NCI-H2196 treated with DMSO at 0.1 percent for 48 hours (cell line): ENCODE measurements around the gene CD300LF.

Source experiments
- DNase-seq: peaks from one replicate; lab custom pipeline; 2025; ENCODE audit not compliant: unreplicated experiment; lab: John Stamatoyannopoulos, UW

Gene CD300LF

GRCh38 chr17:74712756-74713155 lies at the start of gene CD300LF:
Gene CD300LF (minus strand): TSS chr17:74712923. CDS start chr17:74712866, 57 bp downstream.
- no peak for DNase-seq

DNA sequence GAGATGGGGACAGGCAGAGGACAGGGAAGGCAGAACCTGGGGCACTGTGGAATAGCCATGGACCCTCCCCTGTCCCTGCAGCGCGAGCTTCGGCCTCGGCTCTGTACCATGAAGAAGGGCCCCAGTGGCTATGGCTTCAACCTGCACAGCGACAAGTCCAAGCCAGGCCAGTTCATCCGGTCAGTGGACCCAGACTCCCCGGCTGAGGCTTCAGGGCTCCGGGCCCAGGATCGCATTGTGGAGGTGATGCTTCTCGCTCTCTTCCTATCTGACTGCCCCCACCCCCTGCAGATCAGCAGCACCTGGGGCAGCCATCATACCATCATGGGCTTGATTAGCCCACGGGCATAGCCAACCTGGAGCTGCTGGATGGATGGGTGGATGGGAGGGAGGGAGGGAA lies 49.2 kb upstream of the CD300LF start:
- DNase-seq, result no peak

GRCh38 chr17:74761419-74761818 lies 48.7 kb upstream of the CD300LF start:
- DNase-seq, result no peak

GRCh38 chr17:74760404-74761105 lies 47.8 kb upstream of the CD300LF start:
- no peak for DNase-seq

DNA sequence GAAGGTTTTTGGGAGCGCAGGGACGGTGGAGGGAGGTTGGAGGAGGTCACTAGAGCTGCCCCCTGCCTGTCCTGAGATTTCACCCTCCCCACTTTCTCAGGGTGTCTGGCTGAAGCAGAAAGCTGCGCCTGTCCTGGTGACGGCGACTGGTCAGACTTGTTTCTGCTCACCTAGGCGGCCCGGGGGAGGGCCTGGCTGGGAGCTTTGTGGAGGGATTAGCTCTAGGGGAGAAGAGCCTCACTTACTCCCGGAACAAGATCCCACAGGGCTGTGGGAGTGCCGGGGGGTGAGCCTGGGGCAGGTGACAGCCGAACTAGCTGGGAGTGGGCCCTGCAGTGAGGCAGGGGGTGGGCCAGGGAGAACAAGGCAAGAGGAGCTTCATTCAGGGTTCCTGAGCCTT lies 47.2 kb upstream of the CD300LF start:
- no peak for DNase-seq

- no peak for DNase-seq
These were observed 46.6 kb upstream of the CD300LF start for GRCh38 chr17:74759243-74759801.

DNA sequence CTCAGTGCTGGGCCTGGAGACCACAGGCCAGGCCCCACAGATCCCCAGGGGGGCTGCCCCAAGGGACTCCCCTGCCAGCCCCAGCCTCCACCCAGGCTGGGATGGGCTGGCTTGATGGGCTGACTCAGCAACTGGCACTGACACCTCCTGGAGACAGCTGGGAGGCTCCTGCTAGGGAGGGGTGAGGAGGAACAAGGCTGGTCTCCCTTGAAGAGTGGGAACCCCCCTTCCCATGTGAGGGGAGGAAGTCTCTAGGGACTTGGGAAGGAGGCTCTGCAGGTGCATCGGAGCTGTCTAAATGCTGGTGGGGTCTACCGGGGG lies 46.1 kb upstream of the CD300LF start:
- DNase-seq, result no peak

- no peak for DNase-seq
These were observed 45.5 kb upstream of the CD300LF start for GRCh38 chr17:74757931-74758847.

DNA sequence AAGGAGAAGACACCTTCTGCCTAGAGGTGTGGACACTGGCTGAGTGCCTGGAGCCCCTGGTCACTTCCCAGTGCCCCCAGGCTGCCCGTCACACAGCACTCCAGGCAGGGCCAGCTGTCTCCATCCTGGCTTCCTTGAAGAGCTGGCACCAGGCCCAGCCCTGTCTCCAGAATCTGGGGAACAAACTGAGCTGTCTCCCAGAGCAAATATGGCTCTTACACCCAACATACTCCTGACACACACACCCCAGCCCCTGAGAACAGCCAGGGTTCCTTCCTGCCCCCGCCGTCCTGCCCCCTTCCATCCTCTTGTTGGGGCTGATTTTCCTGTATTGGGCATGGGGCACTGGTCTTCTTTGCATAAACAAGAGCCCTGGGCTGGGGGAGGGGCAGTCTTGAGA lies 44.8 kb upstream of the CD300LF start:
- no peak for DNase-seq

DNA sequence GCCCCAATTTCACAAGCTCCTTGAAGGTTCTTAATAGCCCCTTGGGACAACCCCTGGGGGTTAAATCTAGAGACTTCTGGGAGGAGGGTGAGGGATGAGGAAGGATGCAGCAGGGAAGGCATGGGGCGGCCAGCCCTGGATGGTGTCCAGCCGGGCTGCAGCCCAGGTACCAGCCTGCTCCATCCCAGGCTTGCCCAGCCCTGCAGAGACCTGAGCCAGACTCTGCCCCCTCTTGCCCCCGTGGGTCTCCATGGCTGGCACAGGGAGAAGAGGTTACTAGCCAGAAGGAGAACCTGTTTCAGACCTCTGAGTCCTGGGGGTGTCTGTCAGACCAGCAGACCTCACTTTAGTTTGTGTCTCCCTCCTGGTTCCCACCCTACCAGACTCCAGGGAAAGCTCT lies 44.2 kb upstream of the CD300LF start:
- DNase-seq, result no peak

DNA sequence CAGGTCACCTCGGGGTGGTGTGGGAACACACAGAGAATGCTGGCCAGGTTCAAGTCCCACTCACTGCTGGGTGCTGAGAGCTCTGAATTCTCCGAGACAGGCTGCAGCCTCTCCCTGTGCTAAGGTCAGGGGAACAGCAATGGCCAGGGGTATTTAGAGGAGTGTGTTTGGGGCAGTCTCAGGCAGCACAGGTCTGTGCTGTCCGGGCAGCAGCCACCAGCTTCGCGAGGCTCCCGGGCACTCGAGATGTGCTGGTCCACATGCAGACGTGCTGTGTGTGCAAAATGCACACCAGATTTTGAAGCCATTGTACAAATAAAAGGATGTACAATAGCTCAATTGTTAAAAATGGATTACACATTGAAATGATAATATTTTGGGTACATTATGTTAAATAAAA lies 42.8 kb upstream of the CD300LF start:
- DNase-seq, result no peak

GRCh38 chr17:74754832-74755231 lies 42.1 kb upstream of the CD300LF start:
- no peak for DNase-seq

GRCh38 chr17:74752822-74753401 lies 40.2 kb upstream of the CD300LF start:
- DNase-seq, result no peak

GRCh38 chr17:74752415-74752814 lies 39.7 kb upstream of the CD300LF start:
- no peak for DNase-seq

DNA sequence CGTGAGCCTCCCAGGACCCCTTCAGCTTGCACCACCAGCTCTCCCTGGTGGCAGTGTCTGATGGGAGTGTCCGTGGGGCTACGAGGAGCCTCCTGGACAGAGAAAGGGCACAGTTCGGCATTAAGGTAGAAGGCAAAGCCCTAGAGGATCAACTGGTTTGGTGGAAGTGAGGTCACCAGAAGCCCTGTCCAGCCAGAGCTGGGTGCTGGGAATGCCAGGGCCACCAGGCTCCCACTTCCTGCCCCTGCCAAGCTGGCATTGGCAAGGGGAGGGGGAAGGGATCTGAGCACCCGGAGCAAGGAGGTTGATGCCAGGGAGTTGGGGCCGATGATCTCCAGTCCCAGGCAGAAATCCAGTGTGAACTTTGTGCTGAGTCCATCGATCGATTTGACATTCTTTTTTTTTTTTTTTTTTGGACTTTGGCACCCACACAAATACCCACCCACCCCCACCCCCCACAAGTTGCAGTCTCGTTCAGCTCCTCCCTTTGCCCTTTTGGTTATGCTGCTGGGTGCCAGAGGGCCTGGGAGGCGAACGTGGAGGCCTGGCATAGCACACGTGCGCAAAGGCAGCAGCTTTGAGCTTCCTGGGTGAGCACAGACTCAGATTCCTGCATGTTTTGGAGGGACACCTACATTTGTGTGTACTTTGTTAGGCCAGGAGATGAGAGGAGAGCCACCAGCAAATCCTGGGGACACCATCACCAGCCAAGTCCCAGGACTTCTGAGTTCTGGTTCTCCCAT lies 37.8 kb upstream of the CD300LF start:
- no peak for DNase-seq

DNA sequence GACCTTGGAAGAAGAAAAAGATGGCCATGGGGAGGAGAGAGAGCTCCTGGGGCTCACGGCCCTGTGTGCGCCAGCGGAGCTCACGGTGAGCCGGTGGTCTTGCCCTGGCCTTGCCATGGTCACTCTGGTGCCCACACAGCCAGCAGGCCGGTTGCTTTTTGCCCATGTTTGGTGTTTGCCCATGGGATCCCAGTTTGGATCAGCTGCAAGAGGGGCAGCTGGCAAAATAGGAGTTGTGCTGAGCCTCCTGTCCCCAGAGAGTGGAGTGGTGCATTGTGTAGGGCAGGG lies 37.3 kb upstream of the CD300LF start:
- DNase-seq, result no peak

DNA sequence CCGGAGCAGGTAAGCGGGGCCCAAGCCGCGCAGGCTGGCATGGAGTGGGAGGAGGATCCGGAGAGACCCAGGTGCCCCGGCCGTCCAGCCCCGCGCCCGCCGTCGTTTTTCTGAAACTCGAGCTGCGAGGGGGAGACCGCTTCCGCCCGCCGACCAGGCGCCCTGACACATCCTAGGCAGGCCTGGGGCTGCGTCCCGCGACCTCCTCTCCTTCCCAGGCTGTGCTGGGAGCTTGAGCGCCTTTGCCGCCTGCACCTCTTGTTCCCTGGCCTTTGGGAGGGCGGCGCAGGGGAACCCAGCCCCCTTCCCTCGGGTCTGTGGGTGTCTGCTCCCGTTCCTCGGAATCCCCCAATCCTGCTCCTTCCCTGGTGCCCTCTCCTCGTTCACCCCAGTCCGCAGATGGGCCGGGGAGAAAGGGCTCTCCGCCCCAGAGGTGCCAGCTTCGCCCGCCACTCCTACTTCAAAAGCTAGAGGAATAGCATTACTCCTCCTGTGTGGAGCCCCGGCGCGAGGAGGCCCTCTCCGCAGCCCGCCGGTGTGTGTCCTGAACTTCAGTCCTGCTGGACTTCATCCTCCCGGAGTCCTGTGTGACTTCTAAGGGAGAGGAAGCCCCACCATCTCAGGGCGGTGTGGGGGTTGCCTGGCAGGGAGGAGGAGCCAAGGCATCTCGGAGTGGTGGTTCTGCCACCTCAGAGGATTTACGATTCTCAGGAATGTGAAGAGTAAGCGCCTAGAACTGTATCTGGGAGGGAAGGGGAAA lies 36.7 kb upstream of the CD300LF start:
- DNase-seq, result no peak

DNA sequence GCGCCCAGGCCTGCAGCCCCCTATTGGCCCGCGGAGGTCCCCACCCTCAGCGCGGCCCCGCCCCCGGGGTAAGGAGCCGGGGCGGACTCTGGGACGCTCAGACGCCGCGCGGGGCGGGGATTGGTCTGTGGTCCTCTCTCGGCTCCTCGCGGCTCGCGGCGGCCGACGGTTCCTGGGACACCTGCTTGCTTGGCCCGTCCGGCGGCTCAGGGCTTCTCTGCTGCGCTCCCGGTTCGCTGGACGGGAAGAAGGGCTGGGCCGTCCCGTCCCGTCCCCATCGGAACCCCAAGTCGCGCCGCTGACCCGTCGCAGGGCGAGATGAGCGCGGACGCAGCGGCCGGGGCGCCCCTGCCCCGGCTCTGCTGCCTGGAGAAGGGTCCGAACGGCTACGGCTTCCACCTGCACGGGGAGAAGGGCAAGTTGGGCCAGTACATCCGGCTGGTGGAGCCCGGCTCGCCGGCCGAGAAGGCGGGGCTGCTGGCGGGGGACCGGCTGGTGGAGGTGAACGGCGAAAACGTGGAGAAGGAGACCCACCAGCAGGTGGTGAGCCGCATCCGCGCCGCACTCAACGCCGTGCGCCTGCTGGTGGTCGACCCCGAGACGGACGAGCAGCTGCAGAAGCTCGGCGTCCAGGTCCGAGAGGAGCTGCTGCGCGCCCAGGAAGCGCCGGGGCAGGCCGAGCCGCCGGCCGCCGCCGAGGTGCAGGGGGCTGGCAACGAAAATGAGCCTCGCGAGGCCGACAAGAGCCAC lies 36.0 kb upstream of the CD300LF start, which contains the start of gene NHERF1:
TSS of gene NHERF1 (plus strand) at position 100 of the 750 bp plus-strand sequence. CDS start at position 319, 219 bp downstream.
- DNase-seq, result no peak

- DNase-seq, result peak; percentile 87
These were observed 35.5 kb upstream of the CD300LF start for GRCh38 chr17:74748279-74748528.

DNA sequence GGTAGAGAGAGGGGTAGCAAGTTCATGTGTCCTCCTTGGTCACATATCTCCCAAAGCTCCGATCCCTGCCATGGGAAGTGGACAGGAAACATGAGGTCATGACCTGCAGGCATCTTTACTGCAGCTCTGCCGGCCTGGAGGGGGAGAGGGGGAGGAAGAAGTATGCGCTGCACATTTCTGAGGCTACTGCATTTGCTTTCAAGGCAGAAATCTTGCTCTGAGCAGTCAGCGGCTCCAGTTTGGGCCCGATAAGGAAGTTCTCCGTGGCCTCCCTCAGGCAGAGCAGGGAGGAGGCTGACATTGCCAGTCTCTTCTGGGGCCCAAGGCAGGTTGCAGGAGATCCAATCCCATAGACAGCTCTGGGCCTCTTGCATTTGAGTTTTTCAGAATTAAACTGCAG lies 34.2 kb upstream of the CD300LF start:
- no peak for DNase-seq
